HepG2 (cell line): Measurements from ENCODE around the gene RPLP2. TPM values are rescaled to one million over a fixed set of nuclear protein-coding genes. Genes with fewer than 3 reads are reported as not detected.

Source experiments
- ARHGAP35 ChIP-seq: sonication (generic); formaldehyde crosslinking; IDR thresholded peaks from 2 replicates; pipeline ENCODE4 v1.9.0; 2022; ENCODE audit warnings: mild to moderate bottlenecking, inconsistent platforms, moderate library complexity, missing genetic modification reagents, borderline replicate concordance
- DPF2 ChIP-seq: sonication (generic); formaldehyde crosslinking; IDR thresholded peaks from 2 replicates; pipeline ENCODE4 v1.4.0; 2020; ENCODE audit warnings: mild to moderate bottlenecking, low read depth, missing genetic modification reagents, borderline replicate concordance
- KLF9 ChIP-seq: IDR thresholded peaks from 2 replicates; pipeline ENCODE4 v1.6.1; 2016; ENCODE audit warnings: low read depth
- MED13 ChIP-seq: sonication (generic); formaldehyde crosslinking; IDR thresholded peaks from 2 replicates; pipeline ENCODE4 v1.5.0; 2020; ENCODE audit warnings: missing genetic modification reagents
- POLR2A ChIP-seq, 2 experiments: IDR thresholded peaks; 2 replicates each; pipeline ENCODE4 v1.6.1; 2011; ENCODE audit warnings: low read depth in 2 of 2, low read length in 2 of 2, mild to moderate bottlenecking in 1 of 2, moderate library complexity in 1 of 2; ENCODE audit not compliant: insufficient read depth in 1 of 2
- ZBTB20 ChIP-seq: sonication (generic); formaldehyde crosslinking; IDR thresholded peaks from 2 replicates; pipeline ENCODE4 v1.8.1; 2023; ENCODE audit warnings: missing genetic modification reagents, low read depth, mild to moderate bottlenecking, borderline replicate concordance
- ZBTB34 ChIP-seq: sonication (generic); formaldehyde crosslinking; IDR thresholded peaks from 2 replicates; pipeline ENCODE4 v1.8.0; 2022; ENCODE audit warnings: mild to moderate bottlenecking, missing genetic modification reagents
- ZNF761 ChIP-seq: sonication (generic); formaldehyde crosslinking; conservative IDR thresholded peaks from 2 replicates; pipeline ENCODE4 v1.4.0; 2020; ENCODE audit warnings: mild to moderate bottlenecking, missing genetic modification reagents
- ZSCAN31 ChIP-seq: sonication (generic); formaldehyde crosslinking; IDR thresholded peaks from 2 replicates; pipeline ENCODE4 v1.5.0; 2020; ENCODE audit warnings: low read depth, mild to moderate bottlenecking, missing genetic modification reagents
- polyA plus RNA-seq, 8 experiments: library from polyadenylated mRNA; depleted of rRNA in 3 of 8; stranded (reverse) in 7 of 8; unstranded in 1 of 8; fragments of >200 nt; fragmentation: Illumina TruSeq in 4 of 8; extraction: Trizol in 4 of 8; gene quantifications; 2 replicates each; pipeline versions ENCODE4 v1.2.1 to v1.2.3, GENCODE V29; 2011 to 2016; ENCODE audit warnings: low read depth in 4 of 8, missing spikeins in 1 of 8, mixed read lengths in 1 of 8; ENCODE audit not compliant: insufficient read depth in 1 of 8
- total RNA-seq, 5 experiments: library from RNA; depleted of rRNA; stranded (reverse); fragments of >200 nt; fragmentation: Illumina TruSeq; extraction: Trizol; gene quantifications; 2 replicates each; pipeline ENCODE4 v1.2.3, GENCODE V29; 2016; ENCODE audit warnings: low read depth in 1 of 5
- TF ChIP-seq, protein P1 (sequence below): sonication (generic); formaldehyde crosslinking; IDR thresholded peaks from 2 replicates; pipeline ENCODE4 v1.5.0; 2020; ENCODE audit warnings: missing genetic modification reagents
- TF ChIP-seq, protein P2 (sequence below): IDR thresholded peaks from 2 replicates; pipeline ENCODE4 v1.6.1; 2016
- TF ChIP-seq, protein P3 (sequence below): sonication (generic); formaldehyde crosslinking; IDR thresholded peaks from 2 replicates; pipeline ENCODE4 v1.8.0; 2022; ENCODE audit warnings: low read depth, missing genetic modification reagents
- TF ChIP-seq, protein P4 (sequence below), 2 experiments: fragments of 450-650 bp in 1 of 2; sonication (generic) in 1 of 2; formaldehyde crosslinking in 1 of 2; IDR thresholded peaks; 2 replicates each; pipeline versions ENCODE4 v1.6.1 to v1.8.0; 2016 to 2022; ENCODE audit warnings: antibody characterized with exemption in 1 of 2, mild to moderate bottlenecking in 1 of 2, missing genetic modification reagents in 1 of 2

RPLP2 gene
- total and polyA plus RNA-seq, 2 of the 13 experiments (the other 11 are each of a cell fraction or from before 2014, with no cell fraction given), result 978 to 2,106 TPM

GRCh38 chr11:843818-844692 is 34.3 kb downstream of the RPLP2 start (continued):
- TF ChIP-seq, protein P1, sequence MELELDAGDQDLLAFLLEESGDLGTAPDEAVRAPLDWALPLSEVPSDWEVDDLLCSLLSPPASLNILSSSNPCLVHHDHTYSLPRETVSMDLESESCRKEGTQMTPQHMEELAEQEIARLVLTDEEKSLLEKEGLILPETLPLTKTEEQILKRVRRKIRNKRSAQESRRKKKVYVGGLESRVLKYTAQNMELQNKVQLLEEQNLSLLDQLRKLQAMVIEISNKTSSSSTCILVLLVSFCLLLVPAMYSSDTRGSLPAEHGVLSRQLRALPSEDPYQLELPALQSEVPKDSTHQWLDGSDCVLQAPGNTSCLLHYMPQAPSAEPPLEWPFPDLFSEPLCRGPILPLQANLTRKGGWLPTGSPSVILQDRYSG, result no peak
- TF ChIP-seq MED13, result no peak
- TF ChIP-seq, protein P2, sequence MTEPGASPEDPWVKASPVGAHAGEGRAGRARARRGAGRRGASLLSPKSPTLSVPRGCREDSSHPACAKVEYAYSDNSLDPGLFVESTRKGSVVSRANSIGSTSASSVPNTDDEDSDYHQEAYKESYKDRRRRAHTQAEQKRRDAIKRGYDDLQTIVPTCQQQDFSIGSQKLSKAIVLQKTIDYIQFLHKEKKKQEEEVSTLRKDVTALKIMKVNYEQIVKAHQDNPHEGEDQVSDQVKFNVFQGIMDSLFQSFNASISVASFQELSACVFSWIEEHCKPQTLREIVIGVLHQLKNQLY (CRISPR knock-in tag), result peak; percentile 77
- TF ChIP-seq, protein P3, sequence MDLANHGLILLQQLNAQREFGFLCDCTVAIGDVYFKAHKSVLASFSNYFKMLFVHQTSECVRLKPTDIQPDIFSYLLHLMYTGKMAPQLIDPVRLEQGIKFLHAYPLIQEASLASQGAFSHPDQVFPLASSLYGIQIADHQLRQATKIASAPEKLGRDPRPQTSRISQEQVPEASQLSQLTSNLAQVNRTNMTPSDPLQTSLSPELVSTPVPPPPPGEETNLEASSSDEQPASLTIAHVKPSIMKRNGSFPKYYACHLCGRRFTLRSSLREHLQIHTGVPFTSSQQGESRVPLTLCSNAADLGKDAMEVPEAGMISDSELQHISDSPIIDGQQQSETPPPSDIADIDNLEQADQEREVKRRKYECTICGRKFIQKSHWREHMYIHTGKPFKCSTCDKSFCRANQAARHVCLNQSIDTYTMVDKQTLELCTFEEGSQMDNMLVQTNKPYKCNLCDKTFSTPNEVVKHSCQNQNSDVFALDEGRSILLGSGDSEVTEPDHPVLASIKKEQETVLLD, result peak; percentile 26; the same call in 1 of the 2 replicates
- TF ChIP-seq, protein P4, sequence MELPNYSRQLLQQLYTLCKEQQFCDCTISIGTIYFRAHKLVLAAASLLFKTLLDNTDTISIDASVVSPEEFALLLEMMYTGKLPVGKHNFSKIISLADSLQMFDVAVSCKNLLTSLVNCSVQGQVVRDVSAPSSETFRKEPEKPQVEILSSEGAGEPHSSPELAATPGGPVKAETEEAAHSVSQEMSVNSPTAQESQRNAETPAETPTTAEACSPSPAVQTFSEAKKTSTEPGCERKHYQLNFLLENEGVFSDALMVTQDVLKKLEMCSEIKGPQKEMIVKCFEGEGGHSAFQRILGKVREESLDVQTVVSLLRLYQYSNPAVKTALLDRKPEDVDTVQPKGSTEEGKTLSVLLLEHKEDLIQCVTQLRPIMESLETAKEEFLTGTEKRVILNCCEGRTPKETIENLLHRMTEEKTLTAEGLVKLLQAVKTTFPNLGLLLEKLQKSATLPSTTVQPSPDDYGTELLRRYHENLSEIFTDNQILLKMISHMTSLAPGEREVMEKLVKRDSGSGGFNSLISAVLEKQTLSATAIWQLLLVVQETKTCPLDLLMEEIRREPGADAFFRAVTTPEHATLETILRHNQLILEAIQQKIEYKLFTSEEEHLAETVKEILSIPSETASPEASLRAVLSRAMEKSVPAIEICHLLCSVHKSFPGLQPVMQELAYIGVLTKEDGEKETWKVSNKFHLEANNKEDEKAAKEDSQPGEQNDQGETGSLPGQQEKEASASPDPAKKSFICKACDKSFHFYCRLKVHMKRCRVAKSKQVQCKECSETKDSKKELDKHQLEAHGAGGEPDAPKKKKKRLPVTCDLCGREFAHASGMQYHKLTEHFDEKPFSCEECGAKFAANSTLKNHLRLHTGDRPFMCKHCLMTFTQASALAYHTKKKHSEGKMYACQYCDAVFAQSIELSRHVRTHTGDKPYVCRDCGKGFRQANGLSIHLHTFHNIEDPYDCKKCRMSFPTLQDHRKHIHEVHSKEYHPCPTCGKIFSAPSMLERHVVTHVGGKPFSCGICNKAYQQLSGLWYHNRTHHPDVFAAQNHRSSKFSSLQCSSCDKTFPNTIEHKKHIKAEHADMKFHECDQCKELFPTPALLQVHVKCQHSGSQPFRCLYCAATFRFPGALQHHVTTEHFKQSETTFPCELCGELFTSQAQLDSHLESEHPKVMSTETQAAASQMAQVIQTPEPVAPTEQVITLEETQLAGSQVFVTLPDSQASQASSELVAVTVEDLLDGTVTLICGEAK (IDR thresholded peaks at IDR 0.05), result no peak
- TF ChIP-seq, protein P4 (CRISPR knock-in tag; IDR thresholded peaks at IDR 0.05), result no peak
- TF ChIP-seq POLR2A (IDR thresholded peaks at IDR 0.05; ENCODE audit: insufficient read depth in 1 of 2, low read depth in 2 of 2, low read length in 2 of 2), result peak in 1 of 2 experiments; percentile 39; a peak in 1 of 4 replicates
- 0 out of 2 replicates have a peak, but pooled peaks have one; percentile 21 for TF ChIP-seq ZSCAN31 (CRISPR knock-in tag)
- TF ChIP-seq ZBTB34, result 0 out of 2 replicates have a peak, but pooled peaks have one; percentile 41
- TF ChIP-seq DPF2 (CRISPR knock-in tag), result no peak
- 0 out of 2 replicates have a peak, but pooled peaks have one; percentile 50 for TF ChIP-seq ZBTB20
- no peak for TF ChIP-seq ZNF761 (CRISPR knock-in tag)
- no peak for TF ChIP-seq KLF9 (CRISPR knock-in tag)
- TF ChIP-seq ARHGAP35 (CRISPR knock-in tag), result no peak; the same call in 1 of the 2 replicates
